NK-92 treated with Interleukin-12 subunit alpha and Interleukin-12 subunit beta, amount 100 ng/mL, for 24 hours (cell line): ENCODE results near the gene COX7A2.

Experiments used
- DNase-seq: peaks from one replicate; lab custom pipeline; 2025; lab: John Stamatoyannopoulos, UW

The COX7A2 gene

GRCh38 chr6:75268121-75268987 lies 24.8 kb upstream of the COX7A2 start:
- no peak for DNase-seq

DNA sequence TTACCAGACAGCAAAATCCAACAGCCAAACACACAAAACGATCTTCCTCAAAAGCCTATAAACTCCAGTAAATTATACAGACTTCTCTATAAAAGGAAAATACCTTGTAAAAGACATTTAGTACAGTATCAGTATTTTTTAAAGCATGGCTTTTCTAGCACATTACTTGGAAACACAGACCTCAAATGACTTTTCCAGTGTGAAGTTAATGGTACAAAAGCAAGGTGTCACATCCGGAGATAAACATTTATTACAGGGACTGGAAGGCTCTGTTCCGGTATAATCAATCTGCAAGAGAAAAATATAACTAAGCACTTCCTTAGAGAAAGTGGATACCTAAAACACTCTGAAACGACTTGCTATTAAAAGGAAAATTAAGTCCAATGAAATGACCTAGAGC lies 23.9 kb upstream of the COX7A2 start:
- no peak for DNase-seq

- DNase-seq, result no peak
Measured at GRCh38 chr6:75266716-75267291, 23.2 kb upstream of the COX7A2 start.

GRCh38 chr6:75263401-75263750 lies 19.8 kb upstream of the COX7A2 start:
- no peak for DNase-seq

- no peak for DNase-seq
Measured at GRCh38 chr6:75262716-75263400, 19.3 kb upstream of the COX7A2 start.

- no peak for DNase-seq
Measured at GRCh38 chr6:75261299-75261698, 17.7 kb upstream of the COX7A2 start.

- DNase-seq, result no peak
Measured at GRCh38 chr6:75257343-75258087, 13.9 kb upstream of the COX7A2 start.

- DNase-seq, result no peak
Measured at GRCh38 chr6:75250552-75250951, 7.0 kb upstream of the COX7A2 start.

DNA sequence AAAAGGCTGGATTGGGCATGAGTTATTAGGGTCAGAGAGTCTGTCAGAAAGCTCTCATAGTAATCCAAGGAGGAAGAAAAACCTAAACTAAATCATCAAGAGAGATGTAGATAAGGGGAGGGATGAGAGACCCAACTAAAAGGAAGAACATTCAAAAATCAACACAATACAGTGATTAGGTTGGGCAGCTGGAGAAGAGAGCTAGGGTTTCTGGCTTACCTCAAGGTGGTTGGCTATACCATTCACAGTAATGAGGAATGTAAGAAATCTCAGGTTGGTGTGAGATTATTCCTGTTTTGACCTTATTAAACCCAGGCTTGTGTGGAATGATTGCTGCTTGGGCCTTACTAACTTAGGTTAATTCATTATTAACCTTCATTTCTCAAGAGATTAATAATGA lies 6.2 kb upstream of the COX7A2 start:
- DNase-seq, result no peak

DNA sequence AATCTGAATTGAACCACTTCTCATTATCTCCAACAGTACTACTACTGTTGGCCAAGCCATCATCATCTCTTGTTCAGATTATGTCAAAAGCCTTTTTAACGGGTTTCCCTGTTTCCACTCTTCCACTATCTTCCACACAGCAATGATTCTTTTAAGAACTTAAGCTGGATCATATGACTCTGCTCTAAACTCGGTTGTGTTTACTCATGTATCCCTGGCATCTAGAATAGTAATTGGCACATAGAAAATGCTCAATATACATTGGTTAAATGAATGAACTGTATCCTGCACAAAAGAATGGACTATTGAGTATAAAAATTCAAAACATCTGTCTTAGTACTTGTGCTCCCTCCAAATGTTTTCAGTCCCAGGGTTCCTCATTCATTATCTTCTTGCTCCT lies 2.8 kb upstream of the COX7A2 start:
- no peak for DNase-seq

- no peak for DNase-seq
Measured at GRCh38 chr6:75244063-75244584, 523 bp upstream of the COX7A2 start.

GRCh38 chr6:75236630-75237029 lies 7.0 kb downstream of the COX7A2 start:
- DNase-seq, result no peak

DNA sequence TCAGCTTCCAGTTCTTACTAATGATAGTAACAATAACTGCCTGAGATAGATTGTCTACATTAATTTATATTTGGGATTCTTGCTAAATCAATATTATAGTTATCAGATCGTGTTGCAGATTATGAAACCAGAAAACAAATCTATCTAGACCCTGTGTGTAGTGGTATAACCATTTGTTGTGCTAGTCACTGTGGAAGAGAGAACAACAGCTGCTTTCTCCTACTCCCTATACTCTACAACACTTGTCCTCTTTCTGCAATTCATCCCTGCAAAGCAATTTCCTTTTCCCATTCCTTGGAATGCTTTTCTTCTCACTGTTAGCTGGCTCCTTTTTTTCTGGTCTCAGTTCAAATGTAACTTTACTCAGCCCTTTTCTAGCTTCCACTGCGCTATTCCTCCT lies 8.3 kb downstream of the COX7A2 start:
- DNase-seq, result no peak

DNA sequence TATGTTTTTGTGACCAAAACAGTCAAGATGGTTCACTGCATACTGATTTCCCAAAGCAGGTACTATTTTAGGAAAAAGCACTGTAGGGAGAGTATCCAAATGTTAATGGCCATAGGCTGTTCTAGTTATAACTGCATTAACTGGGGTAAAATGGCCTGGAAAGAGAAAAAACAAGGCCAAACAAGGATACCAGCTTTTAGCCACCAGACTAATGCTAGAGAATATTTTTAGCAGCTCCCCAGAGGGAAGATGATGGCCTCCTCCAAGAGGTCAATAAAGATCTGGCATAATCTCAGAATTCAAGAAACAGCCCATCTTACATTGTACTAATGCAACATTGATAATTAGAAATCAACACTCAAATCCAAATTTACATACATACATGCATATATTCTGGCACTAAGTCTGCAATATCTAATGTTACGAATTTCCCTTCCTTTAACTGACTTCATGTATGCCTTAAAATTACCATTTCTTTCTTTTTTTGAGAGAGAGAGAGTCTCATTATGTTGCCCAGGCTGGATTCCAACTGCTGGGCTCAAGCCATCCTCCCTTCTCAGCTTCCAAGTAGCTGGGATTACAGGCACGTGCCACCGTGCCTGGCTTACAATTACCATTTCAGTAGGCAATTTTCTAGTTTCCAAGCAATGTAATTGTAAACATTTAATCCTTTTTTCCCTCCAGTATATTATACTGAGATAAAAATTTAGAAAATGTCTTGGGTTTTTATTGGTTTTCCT lies 9.3 kb downstream of the COX7A2 start:
- DNase-seq, result no peak

DNA sequence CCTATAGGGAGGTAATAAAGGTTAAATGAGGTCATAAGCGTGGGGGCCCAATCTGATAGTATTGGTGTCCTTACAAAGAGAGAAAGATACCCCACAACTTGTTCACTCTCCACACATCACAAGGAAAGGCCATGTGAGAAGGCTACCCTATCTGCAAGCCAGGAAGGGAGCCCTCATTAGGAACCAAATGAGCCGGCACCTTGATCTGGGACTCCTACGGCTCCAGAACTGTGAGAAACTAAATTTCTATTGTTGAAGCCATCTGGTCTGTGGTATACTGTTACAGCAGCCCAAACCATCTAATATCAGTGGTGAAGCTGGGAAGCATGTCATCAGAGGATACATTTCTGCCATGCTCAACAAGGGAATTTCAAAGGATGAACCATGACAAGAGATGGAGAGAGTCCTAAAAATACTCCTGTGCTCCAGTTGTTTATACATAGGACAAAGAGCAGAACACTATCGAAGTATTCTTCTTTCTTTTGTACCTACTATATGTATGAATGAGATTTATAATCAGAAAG lies 10.4 kb downstream of the COX7A2 start:
- DNase-seq, result no peak

DNA sequence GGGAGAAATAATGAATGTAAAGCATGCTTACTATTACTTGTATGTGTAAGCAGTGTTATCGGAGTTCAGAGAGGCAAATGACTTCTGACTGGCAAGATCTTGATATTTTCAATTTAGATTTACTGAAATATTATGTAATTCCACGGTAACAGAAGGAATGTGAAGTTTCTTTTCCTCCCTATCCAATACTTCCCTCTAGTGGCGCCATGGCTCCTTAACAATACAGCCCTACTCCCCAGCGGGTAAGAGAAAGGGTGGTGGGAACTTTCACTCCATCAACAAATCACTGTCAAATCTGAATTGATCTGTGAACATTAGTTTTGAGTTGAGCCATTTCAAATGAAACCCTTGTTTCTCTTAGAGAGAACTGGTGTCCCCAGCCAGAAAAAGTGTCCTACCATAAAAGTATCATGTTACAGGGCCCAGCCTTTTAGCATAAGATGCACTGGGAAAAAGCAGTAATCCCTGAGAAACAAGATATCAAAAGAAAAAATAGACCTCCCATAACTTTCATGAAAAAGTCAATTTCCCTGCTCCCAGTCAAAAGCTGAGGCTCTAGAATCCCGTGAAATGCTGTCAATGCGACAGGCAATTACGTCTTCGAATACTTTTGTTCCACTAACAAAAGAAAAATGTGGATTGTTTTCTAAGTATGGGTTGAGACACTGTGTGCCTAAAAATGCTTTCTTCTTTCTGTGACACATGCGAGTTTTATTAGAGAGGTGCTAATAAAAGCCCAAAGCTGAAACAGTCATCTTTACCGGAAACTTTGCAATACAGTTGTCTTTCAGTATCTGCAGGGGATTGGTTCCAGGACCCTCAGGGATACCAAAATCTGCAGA lies 12.9 kb downstream of the COX7A2 start:
- no peak for DNase-seq

GRCh38 chr6:75224303-75224926 lies 19.2 kb downstream of the COX7A2 start:
- no peak for DNase-seq

DNA sequence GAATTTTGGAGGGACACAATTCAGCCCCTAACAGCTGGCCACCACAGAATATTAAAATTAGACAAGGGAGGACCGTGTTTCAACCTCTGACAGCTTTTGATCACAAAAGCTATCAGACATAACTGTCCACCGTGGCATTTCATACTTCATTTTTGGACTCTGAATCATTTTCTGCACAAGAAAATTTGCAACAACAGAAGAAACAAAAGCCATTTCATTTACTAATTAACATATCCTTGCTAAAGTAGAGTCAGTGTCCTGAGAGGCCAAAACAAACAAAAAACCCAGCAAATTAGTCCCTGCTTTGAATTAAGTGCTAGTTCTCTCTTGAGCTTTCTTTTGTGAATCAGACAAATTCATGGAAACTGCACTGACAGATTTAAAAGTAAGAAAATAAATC lies 20.2 kb downstream of the COX7A2 start:
- DNase-seq, result no peak

GRCh38 chr6:75222261-75222660 lies 21.3 kb downstream of the COX7A2 start:
- no peak for DNase-seq

GRCh38 chr6:75221116-75221515 lies 22.5 kb downstream of the COX7A2 start:
- DNase-seq, result no peak
